Right lung (tissue), 10 donors: Measurements from ENCODE around the gene LSP1. TPM values are rescaled to one million over a fixed set of nuclear protein-coding genes. Genes with fewer than 3 reads are reported as not detected.
"Not testable (repeated sequence)": the region's sequence is repeated elsewhere in the genome, so short reads cannot be mapped to it uniquely, and the experiment has no call there.

Experiments used
- DNase-seq, 2 donors: peaks; one replicate each; pipeline ENCODE4 v3.0.0-alpha.2; 2013
- long read RNA-seq, 8 donors: transcript quantifications; one replicate each; lab custom pipeline, GENCODE V29; 2026
- polyA plus RNA-seq, 5 donors: library from polyadenylated mRNA; unstranded; fragments of 120-200 nt; gene quantifications; one replicate each; pipeline versions ENCODE4 v1.2.1 to v1.2.3, GENCODE V29; 2013; ENCODE audit warnings: inconsistent platforms in 1 of 5, low replicate concordance in 1 of 5; ENCODE audit not compliant: insufficient read length in 5 of 5, insufficient read depth in 1 of 5

The LSP1 gene
- 1 to 10 TPM; 5.4 to 9.9 (median 7.6) TPM for polyA plus RNA-seq
- long read RNA-seq, donor 1, partial matches to known transcripts: 0 of 1 reads
- long read RNA-seq, donor 1, other reads (novel, unspliced or antisense): 0 of 1 reads
- long read RNA-seq, donor 2, transcript LSP1-201 (11 exons, 1,699 nt): major isoform, 5 of 5 reads
- long read RNA-seq, donor 2, partial matches to known transcripts: 0 of 5 reads
- long read RNA-seq, donor 2, other reads (novel, unspliced or antisense): 0 of 5 reads
- long read RNA-seq, donor 3, partial matches to known transcripts: 0 of 2 reads
- long read RNA-seq, donor 3, other reads (novel, unspliced or antisense): 0 of 2 reads
- long read RNA-seq, donor 4, partial matches to known transcripts: 0 of 1 reads
- long read RNA-seq, donor 4, other reads (novel, unspliced or antisense): 0 of 1 reads
- long read RNA-seq, donor 5, partial matches to known transcripts: 0 of 2 reads
- long read RNA-seq, donor 5, other reads (novel, unspliced or antisense): 0 of 2 reads
- long read RNA-seq, donor 6: 0 reads
- long read RNA-seq, donor 7, transcript LSP1-201 (11 exons, 1,699 nt): major isoform, 5 of 5 reads
- long read RNA-seq, donor 7, partial matches to known transcripts: 0 of 5 reads
- long read RNA-seq, donor 7, other reads (novel, unspliced or antisense): 0 of 5 reads
- long read RNA-seq, donor 8, partial matches to known transcripts: 0 of 1 reads
- long read RNA-seq, donor 8, other reads (novel, unspliced or antisense): 0 of 1 reads

- DNase-seq: no peak
Observed at GRCh38 chr11:1852877-1853276, at the start of gene LSP1. Gene LSP1, plus strand, starts transcription at chr11:1853084. Its CDS starts 61 bp downstream, at chr11:1853145.

DNA sequence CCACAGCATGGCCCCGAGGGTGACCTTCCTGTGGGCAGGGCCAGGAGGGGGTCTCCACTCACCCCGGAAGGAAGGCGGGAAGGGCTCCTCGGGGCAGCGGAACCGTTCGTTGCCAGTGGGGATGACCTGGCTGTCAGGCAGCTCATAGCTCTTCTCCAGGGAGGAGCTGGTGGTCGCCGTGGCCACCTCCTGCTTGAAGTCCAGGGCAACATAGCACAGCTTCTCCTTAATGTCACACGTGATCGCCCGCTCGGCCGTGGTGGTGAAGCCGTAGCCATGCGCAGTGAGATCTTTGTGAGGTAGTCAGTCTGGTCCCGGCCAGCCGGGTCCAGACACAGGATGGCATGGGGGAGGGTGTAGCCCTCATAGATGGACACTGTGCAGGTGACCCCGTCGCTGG lies 49.6 kb upstream of the LSP1 start:
- no peak for DNase-seq

DNA sequence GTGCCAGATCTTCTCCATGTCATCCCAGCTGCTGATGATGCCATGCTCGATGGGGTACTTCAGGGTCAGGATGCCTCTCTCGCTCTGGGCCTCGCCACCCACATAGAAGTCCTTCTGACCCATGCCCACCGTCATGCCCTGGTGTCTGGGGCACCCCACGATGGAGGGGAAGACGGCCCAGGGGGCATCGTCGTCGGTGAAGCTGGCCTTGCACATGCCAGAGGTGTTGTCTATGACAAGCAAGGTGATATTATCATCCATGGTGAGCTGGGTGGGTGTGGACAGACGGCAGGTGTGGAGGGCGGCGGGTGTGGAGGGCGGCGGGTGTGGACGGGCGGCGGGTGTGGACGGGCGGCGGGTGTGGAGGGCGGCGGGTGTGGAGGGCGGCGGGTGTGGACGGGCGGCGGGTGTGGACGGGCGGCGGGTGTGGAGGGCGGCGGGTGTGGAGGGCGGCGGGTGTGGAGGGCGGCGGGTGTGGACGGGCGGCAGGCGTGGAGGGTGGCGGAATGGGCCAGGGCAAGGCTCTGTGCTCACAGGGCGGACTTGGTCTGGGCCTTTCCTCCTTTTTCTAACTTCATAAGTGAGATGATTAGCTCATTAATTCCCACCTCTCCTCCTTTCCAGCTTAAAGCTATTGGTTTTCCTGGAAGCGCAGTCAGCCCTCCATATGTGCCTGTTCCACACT lies 48.9 kb upstream of the LSP1 start:
- DNase-seq: not testable (repeated sequence)

- no peak for DNase-seq
Observed at GRCh38 chr11:1805525-1805924, 47.4 kb upstream of the LSP1 start.

GRCh38 chr11:1807264-1807995 lies 45.5 kb upstream of the LSP1 start:
- no peak for DNase-seq

DNA sequence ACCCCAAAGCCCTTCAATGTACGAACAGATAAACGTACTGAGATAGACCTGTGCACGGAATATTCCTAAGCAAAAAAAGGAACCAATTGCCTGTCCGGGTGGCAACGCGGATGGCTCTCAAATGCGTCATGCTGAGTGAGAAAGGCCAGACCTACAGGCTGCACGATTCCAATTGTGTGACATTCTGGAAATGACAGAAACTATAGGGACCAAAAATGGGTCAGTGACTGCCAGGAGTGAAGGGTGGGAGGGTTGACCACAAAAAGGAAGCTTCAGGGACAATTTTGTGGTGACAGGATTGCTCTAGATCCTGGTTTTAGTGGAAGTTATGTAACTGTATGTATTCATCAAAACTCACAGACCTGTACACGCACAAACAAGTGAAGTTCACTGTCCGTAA lies 42.1 kb upstream of the LSP1 start:
- no peak for DNase-seq

- no peak for DNase-seq
Observed at GRCh38 chr11:1812274-1812673, 40.6 kb upstream of the LSP1 start.

- DNase-seq: no peak
Observed at GRCh38 chr11:1812801-1813200, 40.1 kb upstream of the LSP1 start.

GRCh38 chr11:1813356-1813755 lies 39.5 kb upstream of the LSP1 start:
- DNase-seq: not testable (repeated sequence)

DNA sequence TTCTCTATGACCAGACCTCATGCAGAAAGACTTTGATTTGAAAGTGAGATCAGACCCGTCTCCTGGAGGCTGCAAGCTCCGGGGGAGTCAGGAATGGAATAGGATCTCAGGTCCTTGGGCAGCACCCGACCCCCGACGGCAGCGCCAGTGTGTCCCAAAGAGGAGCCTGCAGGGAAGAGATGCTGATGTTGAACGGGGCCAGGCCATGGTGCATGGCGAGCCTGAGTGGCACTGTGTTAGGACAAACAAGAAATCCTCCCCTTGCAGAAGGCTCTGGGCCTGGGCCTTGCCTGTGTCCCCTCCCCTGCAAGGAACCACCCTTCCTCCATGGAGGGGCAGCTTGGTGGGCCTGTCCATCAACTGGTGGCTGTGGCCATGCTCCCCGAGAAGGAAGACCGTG lies 38.2 kb upstream of the LSP1 start:
- DNase-seq: no peak

- no peak for DNase-seq
Observed at GRCh38 chr11:1815311-1815710, 37.6 kb upstream of the LSP1 start.

GRCh38 chr11:1815751-1816150 lies 37.1 kb upstream of the LSP1 start:
- DNase-seq: no peak

DNA sequence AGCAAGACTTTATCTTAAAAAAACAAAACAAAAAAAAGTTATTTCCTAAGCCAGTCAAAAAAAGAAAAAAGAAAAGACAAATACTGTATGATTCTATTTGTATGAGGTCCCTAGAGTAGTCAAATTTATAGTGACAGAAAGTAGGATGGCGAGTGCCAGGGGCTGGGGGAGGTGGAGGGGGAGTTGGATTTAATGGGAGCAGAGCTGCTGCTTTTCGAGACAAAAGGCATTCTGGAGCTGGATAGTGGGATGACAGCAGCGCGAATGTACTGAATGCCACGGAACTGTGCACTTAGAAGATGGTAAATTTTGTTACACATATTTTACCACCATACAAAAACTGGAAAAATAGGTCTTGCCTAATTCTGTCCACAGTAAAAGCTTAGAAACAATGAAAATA lies 35.9 kb upstream of the LSP1 start:
- no peak for DNase-seq

DNA sequence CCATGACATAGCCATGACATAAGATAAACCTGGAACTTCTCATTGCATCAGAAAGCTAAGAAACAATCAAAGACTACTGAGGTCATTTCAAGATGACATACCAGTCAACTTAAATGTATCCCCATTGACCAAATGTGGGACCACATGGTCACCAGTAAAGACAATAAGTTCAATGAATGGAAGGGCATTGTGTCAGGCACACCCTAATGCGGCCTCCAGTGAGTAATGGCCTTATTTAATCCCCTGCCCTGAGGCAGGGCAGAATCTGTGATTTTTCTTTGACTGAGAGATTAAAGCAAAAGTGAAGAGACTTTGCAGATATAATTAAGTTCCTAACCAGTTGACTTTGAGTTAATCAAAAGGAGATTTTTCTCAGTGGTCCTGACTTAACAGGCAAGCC lies 35.4 kb upstream of the LSP1 start:
- DNase-seq: no peak

GRCh38 chr11:1819074-1819473 lies 33.8 kb upstream of the LSP1 start:
- no peak for DNase-seq

GRCh38 chr11:1820463-1821325 lies 32.2 kb upstream of the LSP1 start:
- no peak for DNase-seq

DNA sequence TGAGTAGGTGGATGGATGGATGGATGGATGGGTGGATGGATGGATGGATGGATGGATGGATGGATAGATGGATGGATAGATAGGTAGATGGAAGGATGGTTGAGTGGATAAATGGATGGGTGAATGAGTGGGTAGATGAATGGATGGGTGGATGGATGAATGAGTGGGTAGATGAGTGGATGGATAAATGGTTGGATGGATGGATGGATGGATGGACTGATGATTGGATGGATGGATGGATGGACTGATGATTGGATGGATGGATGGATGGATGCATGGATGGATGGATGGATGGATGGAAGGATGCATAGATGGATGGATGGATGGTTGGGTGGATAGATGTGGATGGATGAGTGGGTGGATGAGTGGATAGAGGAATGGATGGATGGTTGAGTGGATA lies 31.3 kb upstream of the LSP1 start:
- DNase-seq: no peak

DNA sequence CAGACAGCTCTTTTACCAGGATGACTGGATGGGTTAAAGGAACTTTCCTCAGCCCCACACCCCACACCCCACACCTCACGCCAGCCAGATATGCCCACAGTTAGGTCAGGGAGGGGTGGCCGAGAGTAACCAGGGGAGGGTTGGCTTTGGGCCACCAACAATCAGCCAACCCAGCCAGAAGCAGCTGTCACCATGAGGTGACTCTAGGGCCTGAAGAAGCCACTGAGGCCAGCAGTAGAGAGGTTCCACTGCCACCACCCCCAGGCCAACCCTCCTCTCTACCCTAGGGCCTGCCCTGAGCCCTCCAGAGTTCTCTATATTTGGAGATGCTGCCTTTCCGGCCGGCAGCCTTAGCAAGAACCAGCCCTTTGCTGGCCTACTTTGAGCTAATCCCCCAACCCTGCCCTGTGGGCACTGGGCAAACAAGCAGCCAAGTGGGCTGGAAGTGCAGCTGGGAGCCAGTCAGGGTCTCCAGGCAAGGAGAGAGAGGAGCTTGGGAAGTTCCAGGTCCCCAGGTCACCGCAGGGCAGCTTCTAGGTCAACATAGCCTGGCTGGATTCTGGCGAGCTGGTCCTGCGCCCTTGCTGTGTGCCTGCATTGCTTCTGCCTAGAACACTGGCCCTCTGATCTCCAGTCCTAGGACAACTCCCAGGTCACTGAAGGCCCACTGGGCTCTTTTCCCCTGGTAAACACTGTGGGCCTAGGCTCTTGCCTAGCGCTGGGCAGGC lies 30.1 kb upstream of the LSP1 start:
- no peak for DNase-seq

GRCh38 chr11:1823376-1824220 lies 29.3 kb upstream of the LSP1 start:
- DNase-seq: no peak
